ENCODE data around the gene LMO7. TPM values are rescaled to one million over a fixed set of nuclear protein-coding genes. Genes with fewer than 3 reads are reported as not detected.

The LMO7 gene
- total RNA-seq, 3 donors from 2014 or later = 11.0 to 71.3 (median 32.8) TPM

DNA sequence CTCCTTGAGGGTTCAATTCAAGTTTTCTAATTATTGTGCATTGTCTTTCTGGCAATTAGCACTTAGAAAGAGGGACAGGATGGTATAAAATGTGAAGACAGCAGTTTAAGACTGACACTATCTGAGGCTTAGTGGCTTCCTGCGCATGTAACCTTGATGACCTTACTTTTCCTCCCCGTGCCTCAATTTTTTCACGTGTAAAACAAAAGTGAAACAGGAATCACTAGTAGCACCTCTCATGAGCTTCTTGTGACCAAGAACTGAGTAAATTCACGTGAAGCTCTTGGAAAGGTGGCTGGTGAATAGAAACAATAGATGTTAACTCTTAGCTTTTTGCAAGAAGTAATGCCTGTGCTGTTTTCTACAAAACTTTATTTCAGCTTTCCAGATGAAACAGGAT is 233.9 kb downstream of the LMO7 start:
- TF ChIP-seq POLR2A (IDR thresholded peaks at IDR 0.05) (no peak), POLR2AphosphoS5 (IDR thresholded peaks at IDR 0.05) (no peak)
- TF ChIP-seq, protein P1, sequence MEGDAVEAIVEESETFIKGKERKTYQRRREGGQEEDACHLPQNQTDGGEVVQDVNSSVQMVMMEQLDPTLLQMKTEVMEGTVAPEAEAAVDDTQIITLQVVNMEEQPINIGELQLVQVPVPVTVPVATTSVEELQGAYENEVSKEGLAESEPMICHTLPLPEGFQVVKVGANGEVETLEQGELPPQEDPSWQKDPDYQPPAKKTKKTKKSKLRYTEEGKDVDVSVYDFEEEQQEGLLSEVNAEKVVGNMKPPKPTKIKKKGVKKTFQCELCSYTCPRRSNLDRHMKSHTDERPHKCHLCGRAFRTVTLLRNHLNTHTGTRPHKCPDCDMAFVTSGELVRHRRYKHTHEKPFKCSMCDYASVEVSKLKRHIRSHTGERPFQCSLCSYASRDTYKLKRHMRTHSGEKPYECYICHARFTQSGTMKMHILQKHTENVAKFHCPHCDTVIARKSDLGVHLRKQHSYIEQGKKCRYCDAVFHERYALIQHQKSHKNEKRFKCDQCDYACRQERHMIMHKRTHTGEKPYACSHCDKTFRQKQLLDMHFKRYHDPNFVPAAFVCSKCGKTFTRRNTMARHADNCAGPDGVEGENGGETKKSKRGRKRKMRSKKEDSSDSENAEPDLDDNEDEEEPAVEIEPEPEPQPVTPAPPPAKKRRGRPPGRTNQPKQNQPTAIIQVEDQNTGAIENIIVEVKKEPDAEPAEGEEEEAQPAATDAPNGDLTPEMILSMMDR (IDR thresholded peaks at IDR 0.05) = no peak

DNA sequence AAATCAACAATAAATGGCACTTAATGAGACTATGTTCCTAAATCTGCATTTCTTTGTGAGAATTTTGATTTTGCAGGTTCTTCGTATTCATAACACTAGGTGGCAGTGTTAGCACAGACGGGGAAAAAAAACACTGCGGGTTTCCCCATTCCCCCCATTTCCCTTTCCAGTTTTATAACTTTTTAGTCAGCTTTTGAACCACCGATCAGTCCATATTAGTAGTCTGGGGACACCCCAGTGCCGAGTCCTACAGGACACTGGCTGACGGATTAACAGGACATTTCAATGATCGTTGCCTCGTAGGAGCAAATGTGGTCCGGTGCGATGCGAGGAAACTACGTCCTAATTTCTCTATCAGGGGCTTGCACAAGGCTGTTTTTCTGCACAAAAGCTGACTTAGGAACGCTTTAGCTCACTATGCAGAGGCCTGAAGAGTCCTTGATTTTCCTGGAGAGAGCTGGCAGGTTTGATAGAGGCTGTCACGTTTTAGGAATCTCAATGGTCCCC is 234.3 kb downstream of the LMO7 start:
- Histone ChIP-seq H3K27ac (peak overlapping the region; percentile 31 to 75), H3K36me3 (no peaks in the 10 kb centered on the region), H3K9me3 (no peaks in the 10 kb centered on the region), H3K4me3 (peak overlapping the region; percentile 42 to 64 (median 43)), H3K27me3 (no peaks in the 10 kb centered on the region), H3K4me1 (no peaks in the 10 kb centered on the region)
- TF ChIP-seq POLR2AphosphoS5 (IDR thresholded peaks at IDR 0.05) = no peak
- TF ChIP-seq, protein P1 (IDR thresholded peaks at IDR 0.05) = peak; percentile 44 to 70 (median 61)
- no peak for TF ChIP-seq POLR2A (IDR thresholded peaks at IDR 0.05)
- intact Hi-C loops (cut with DNase I; ENCODE audit: low total_unique reads) = loop anchor here (10.0 kb wide), 1 partner anchor 1034 kb away; no protein-coding TSS in a partner anchor
- DNase-seq (ENCODE audit: low spot score in 2 of 2) = no peak

More for the DNA sequence above, 233.9 kb downstream of the LMO7 start:
- H3K4me3 ChIP-seq = peak overlapping the region in 2 of 3 donors; percentile 43 to 64
- no peaks in the 10 kb centered on the region for H3K9me3 ChIP-seq
- no peaks in the 10 kb centered on the region for H3K36me3 ChIP-seq
- peak overlapping the region in 1 of 2 donors; percentile 75 for H3K27ac ChIP-seq
- intact Hi-C loops (cut with DNase I; ENCODE audit: low total_unique reads) = loop anchor here (5.0 to 10.0 kb wide), 2 partner anchors 1035 to 1097 kb away; no protein-coding TSS in a partner anchor
- no peaks in the 10 kb centered on the region for H3K27me3 ChIP-seq
- H3K4me1 ChIP-seq = no peaks in the 10 kb centered on the region
- DNase-seq (ENCODE audit: low spot score in 2 of 2) = no peak

DNA sequence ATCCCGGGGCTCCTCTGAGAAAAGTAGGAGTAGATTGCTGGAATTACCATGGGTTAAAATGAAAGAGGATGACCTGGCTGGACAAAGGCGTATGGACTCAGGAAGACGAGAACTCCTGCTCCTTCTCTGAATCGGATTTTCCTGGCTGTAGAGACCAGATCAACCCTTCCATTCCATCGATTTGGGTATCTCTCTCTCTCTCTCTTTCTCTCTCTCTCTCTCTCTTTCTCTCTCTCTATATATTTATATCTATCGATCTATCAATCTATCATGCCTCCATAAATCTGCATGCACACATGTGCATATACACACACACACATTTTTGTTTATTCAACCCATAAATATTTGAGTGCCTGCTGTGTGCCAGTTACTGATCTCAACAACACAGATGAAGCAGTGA is 234.9 kb downstream of the LMO7 start:
- TF ChIP-seq POLR2AphosphoS5 (IDR thresholded peaks at IDR 0.05) (no peak), POLR2A (IDR thresholded peaks at IDR 0.05) (no peak)
- TF ChIP-seq, protein P1 (IDR thresholded peaks at IDR 0.05) = no peak
- intact Hi-C loops (cut with DNase I; ENCODE audit: low total_unique reads) = loop anchor here (10.0 kb wide), 1 partner anchor 1034 kb away; no protein-coding TSS in a partner anchor
- H3K9me3 ChIP-seq = no peaks in the 10 kb centered on the region
- no peaks in the 10 kb centered on the region for H3K36me3 ChIP-seq
- H3K4me1 ChIP-seq = no peaks in the 10 kb centered on the region
- no peaks in the 10 kb centered on the region for H3K27me3 ChIP-seq
- DNase-seq (ENCODE audit: low spot score in 2 of 2) = no peak
- H3K4me3 ChIP-seq = peak overlapping the region; percentile 42 to 64 (median 43)
- peak overlapping the region; percentile 31 to 75 for H3K27ac ChIP-seq

DNA sequence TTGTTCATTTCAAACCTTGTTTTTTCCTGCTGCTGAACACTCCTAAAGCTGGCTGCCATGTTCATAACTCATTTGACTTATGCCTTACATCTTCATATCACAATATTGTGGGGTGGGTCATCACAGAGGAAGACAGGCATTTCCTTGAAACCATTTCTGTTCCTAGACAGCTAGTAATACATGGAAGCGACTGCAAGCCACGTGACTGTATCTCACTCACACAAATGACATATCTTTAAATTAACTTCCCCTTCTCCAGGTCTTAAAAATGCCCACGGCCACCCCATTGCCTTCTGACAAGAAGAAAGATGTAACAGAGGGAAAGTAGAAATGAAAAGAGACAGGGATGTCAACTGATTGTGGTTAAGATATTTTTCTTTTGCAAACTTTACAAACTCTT is 236.8 kb downstream of the LMO7 start:
- no peak for DNase-seq (ENCODE audit: low spot score in 2 of 2)
- Histone ChIP-seq H3K9me3 (no peaks in the 10 kb centered on the region), H3K36me3 (no peaks in the 10 kb centered on the region), H3K27me3 (no peaks in the 10 kb centered on the region), H3K4me1 (no peaks in the 10 kb centered on the region), H3K4me3 (no peak overlapping the region), H3K27ac (no peak overlapping the region)
- TF ChIP-seq POLR2A (IDR thresholded peaks at IDR 0.05) = no peak
- no peak for TF ChIP-seq POLR2AphosphoS5 (IDR thresholded peaks at IDR 0.05)
- TF ChIP-seq, protein P1 (IDR thresholded peaks at IDR 0.05) = no peak
- intact Hi-C loops (cut with DNase I; ENCODE audit: low total_unique reads) = loop anchor here (10.0 kb wide), 1 partner anchor 1032 kb away; no protein-coding TSS in a partner anchor

DNA sequence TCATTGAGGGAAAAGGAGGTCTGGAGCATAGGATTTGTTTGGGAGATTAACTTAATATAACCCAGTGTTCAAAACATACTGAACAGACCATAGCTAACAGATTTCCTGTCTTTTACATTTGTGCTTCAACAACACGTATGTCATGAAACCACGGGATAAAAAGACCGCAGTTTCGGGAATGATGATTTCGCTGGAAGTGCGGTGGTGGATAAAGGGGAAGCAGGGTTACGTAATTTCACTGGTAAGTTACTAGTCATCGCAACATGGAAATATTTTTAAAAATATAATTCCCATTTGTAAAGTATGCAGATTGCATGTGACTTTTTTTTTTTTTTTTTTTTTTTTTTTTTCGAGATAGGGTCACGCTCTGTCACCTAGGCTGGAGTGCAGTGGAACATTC is 237.4 kb downstream of the LMO7 start:
- TF ChIP-seq POLR2AphosphoS5 (IDR thresholded peaks at IDR 0.05) (no peak), POLR2A (IDR thresholded peaks at IDR 0.05) (no peak)
- Histone ChIP-seq H3K4me1 (no peaks in the 10 kb centered on the region), H3K27me3 (no peaks in the 10 kb centered on the region), H3K4me3 (no peak overlapping the region), H3K27ac (no peak overlapping the region), H3K9me3 (no peaks in the 10 kb centered on the region), H3K36me3 (no peaks in the 10 kb centered on the region)
- no peak for DNase-seq (ENCODE audit: low spot score in 2 of 2)
- intact Hi-C loops (cut with DNase I; ENCODE audit: low total_unique reads) = loop anchor here (10.0 kb wide), 1 partner anchor 1031 kb away; no protein-coding TSS in a partner anchor

Data from breast epithelium (tissue), 4 donors.